Neural cell (in vitro differentiated cells): ENCODE data around the gene DOK6. TPM values are rescaled to one million over a fixed set of nuclear protein-coding genes. Genes with fewer than 3 reads are reported as not detected.

Experiments
- H2AFZ ChIP-seq: fragments of 200-600, 300-800 bp; sonication (generic), shearing (Covaris generic); 2 replicates; pipeline ENCODE4 v1.6.0; 2014; ENCODE audit warnings: low read depth, mild to moderate bottlenecking, antibody characterized with exemption, low read length, moderate library complexity
- H3F3A ChIP-seq: fragments of 200-600 bp; shearing (Covaris generic); 2 replicates; pipeline ENCODE4 v1.6.1; 2016; ENCODE audit warnings: mild to moderate bottlenecking, moderate library complexity, mixed read lengths, antibody characterized with exemption, low read length; ENCODE audit not compliant: insufficient read depth, poor library complexity, severe bottlenecking
- H3K27ac ChIP-seq: fragments of 200-600, 300-800 bp; sonication (generic), shearing (Covaris generic); 2 replicates; pipeline ENCODE4 v1.5.1; 2014; ENCODE audit warnings: mild to moderate bottlenecking, low read length, moderate library complexity
- H3K27me3 ChIP-seq: fragments of 300-800, 200-600 bp; sonication (generic), shearing (Covaris generic); 2 replicates; pipeline ENCODE4 v1.6.0; 2014; ENCODE audit warnings: mild to moderate bottlenecking, low read depth, low read length, moderate library complexity; ENCODE audit not compliant: insufficient read depth
- H3K36me3 ChIP-seq: fragments of 300-800, 200-600 bp; sonication (generic), shearing (Covaris generic); 2 replicates; pipeline ENCODE4 v1.5.1; 2014; ENCODE audit warnings: mild to moderate bottlenecking, antibody characterized with exemption, low read length, moderate library complexity; ENCODE audit not compliant: insufficient read depth
- H3K4me2 ChIP-seq: fragments of 300-800, 200-600 bp; sonication (generic), shearing (Covaris generic); 2 replicates; pipeline ENCODE4 v1.6.0; 2014; ENCODE audit warnings: mild to moderate bottlenecking, low read length
- H3K4me3 ChIP-seq: fragments of 300-800, 200-600 bp; sonication (generic), shearing (Covaris generic); 2 replicates; pipeline ENCODE4 v1.5.1; 2014; ENCODE audit warnings: mild to moderate bottlenecking, low read length, moderate library complexity
- H3K79me2 ChIP-seq: fragments of 200-600 bp; shearing (Covaris generic); replicated peaks from 2 replicates; pipeline ENCODE4 v1.6.0; 2014; ENCODE audit warnings: mild to moderate bottlenecking, low read length, moderate library complexity; ENCODE audit not compliant: insufficient read depth
- H3K9ac ChIP-seq: fragments of 300-800, 200-600 bp; sonication (generic), shearing (Covaris generic); 2 replicates; pipeline ENCODE4 v1.6.1; 2016; ENCODE audit warnings: mild to moderate bottlenecking, low read length, mixed read lengths
- H3K9me2 ChIP-seq: fragments of 200-600 bp; shearing (Covaris generic); 2 replicates; pipeline ENCODE4 v1.6.1; 2016; ENCODE audit warnings: mild to moderate bottlenecking, low read length, mixed read lengths; ENCODE audit not compliant: insufficient read depth
- H3K9me3 ChIP-seq: fragments of 200-600, 300-800 bp; sonication (generic), shearing (Covaris generic); 2 replicates; pipeline ENCODE4 v1.6.1; 2016; ENCODE audit warnings: mild to moderate bottlenecking, mixed run types, low read length, moderate library complexity, mixed read lengths
- H4K20me1 ChIP-seq: fragments of 200-600 bp; shearing (Covaris generic); 2 replicates; pipeline ENCODE4 v1.6.1; 2016; ENCODE audit warnings: mild to moderate bottlenecking, mixed run types; ENCODE audit not compliant: insufficient read depth
- CTCF ChIP-seq: fragments of 450-650 bp; IDR thresholded peaks from 2 replicates; pipeline ENCODE4 v1.5.1; 2014; ENCODE audit warnings: antibody characterized with exemption, mild to moderate bottlenecking, moderate library complexity; ENCODE audit not compliant: poor library complexity, severe bottlenecking
- EP300 ChIP-seq: fragments of 450-650 bp; conservative IDR thresholded peaks from 2 replicates; pipeline ENCODE4 v1.6.1; 2014; ENCODE audit warnings: antibody characterized with exemption, mild to moderate bottlenecking, moderate library complexity; ENCODE audit not compliant: poor library complexity, severe bottlenecking
- EZH2 ChIP-seq: fragments of 200-600, 300-800 bp; shearing (Covaris generic), sonication (generic); IDR thresholded peaks from 2 replicates; pipeline ENCODE4 v1.6.1; 2014; ENCODE audit warnings: antibody characterized with exemption, low read length, borderline replicate concordance, mild to moderate bottlenecking; ENCODE audit not compliant: insufficient read depth, poor library complexity, severe bottlenecking
- MXI1 ChIP-seq: fragments of 450-650 bp; conservative IDR thresholded peaks from 2 replicates; pipeline ENCODE4 v1.6.1; 2014; ENCODE audit warnings: antibody characterized with exemption, mild to moderate bottlenecking; ENCODE audit not compliant: poor library complexity, severe bottlenecking
- POLR2AphosphoS5 ChIP-seq: IDR thresholded peaks from 2 replicates; pipeline ENCODE4 v1.6.1; 2012
- RAD21 ChIP-seq: fragments of 450-650 bp; conservative IDR thresholded peaks from 2 replicates; pipeline ENCODE4 v1.6.1; 2014; ENCODE audit warnings: antibody characterized with exemption, mild to moderate bottlenecking, moderate library complexity
- REST ChIP-seq: IDR thresholded peaks from 2 replicates; pipeline ENCODE4 v1.6.1; 2012; ENCODE audit warnings: borderline replicate concordance
- TAF1 ChIP-seq: IDR thresholded peaks from 2 replicates; pipeline ENCODE4 v1.6.1; 2012; ENCODE audit warnings: low read depth
- polyA plus RNA-seq: library from polyadenylated mRNA; depleted of rRNA; stranded (reverse); fragments of >200 nt; gene quantifications from 2 replicates; pipeline ENCODE4 v1.2.3, GENCODE V29; 2014

DOK6 gene
- polyA plus RNA-seq, 1 donor from 2014 or later: 9.7 TPM

DNA sequence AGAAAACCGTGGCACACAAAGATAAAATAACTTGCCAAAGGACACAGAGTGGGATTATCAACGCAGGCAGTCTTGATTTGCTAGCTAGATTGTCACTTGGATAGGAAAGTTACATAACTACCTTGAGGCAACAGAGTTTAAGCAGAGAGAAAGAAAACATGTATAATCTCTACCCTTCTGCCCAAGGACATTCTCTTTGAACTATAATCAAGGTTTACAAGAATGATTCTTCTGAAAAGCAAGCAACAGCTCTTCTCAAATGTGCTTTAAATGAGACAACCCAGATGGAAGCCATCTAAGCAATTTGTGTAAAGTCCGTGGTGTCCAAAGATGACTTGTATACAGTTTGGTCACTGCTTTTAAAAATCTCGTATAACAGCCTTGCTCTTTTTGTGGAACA lies 369.6 kb downstream of the DOK6 start:
- no peak overlapping the region for H3K27ac ChIP-seq
- TF ChIP-seq POLR2AphosphoS5 (no peak), EZH2 (no peak), TAF1 (no peak), RAD21 (no peak), EP300 (no peak), REST (no peak), CTCF (no peak), MXI1 (no peak)
- no peaks in the 10 kb centered on the region for H3K36me3 ChIP-seq
- no peak overlapping the region for H3K4me2 ChIP-seq
- no peaks in the 10 kb centered on the region for H3K9me2 ChIP-seq
- H3K27me3 ChIP-seq: no peaks in the 10 kb centered on the region
- H3F3A ChIP-seq: no peaks in the 10 kb centered on the region
- H3K9me3 ChIP-seq: no peaks in the 10 kb centered on the region
- no peak overlapping the region for H3K4me3 ChIP-seq
- no peak overlapping the region for H3K9ac ChIP-seq
- no peaks in the 10 kb centered on the region for H3K79me2 ChIP-seq
- H2AFZ ChIP-seq: no peak overlapping the region
- no peaks in the 10 kb centered on the region for H4K20me1 ChIP-seq

GRCh38 chr18:69774831-69775230 lies 374.1 kb downstream of the DOK6 start:
- H4K20me1 ChIP-seq: no peaks in the 10 kb centered on the region
- no peak overlapping the region for H3K9ac ChIP-seq
- H3K9me2 ChIP-seq: no peaks in the 10 kb centered on the region
- no peak overlapping the region for H3K27ac ChIP-seq
- no peaks in the 10 kb centered on the region for H3K27me3 ChIP-seq
- H3K36me3 ChIP-seq: no peaks in the 10 kb centered on the region
- no peaks in the 10 kb centered on the region for H3K79me2 ChIP-seq
- H3K4me3 ChIP-seq: no peak overlapping the region
- no peak overlapping the region for H3K4me2 ChIP-seq
- no peaks in the 10 kb centered on the region for H3F3A ChIP-seq
- no peaks in the 10 kb centered on the region for H3K9me3 ChIP-seq
- no peak for TF ChIP-seq CTCF
- TF ChIP-seq EZH2: no peak
- no peak overlapping the region for H2AFZ ChIP-seq
